Measurements from ENCODE around the gene SDHA.

GRCh38 chr5:184471-184870 is 33.6 kb upstream of the SDHA start:
- TF ChIP-seq ZBTB7A (CRISPR knock-in tag; IDR thresholded peaks at IDR 0.05) (no peak), ZNF33B (CRISPR knock-in tag; IDR thresholded peaks at IDR 0.05) (no peak), CTCF (CRISPR knock-in tag; IDR thresholded peaks at IDR 0.05) (no peak), TERF1 (CRISPR knock-in tag; IDR thresholded peaks at IDR 0.05) (no peak), JUND (CRISPR knock-in tag; IDR thresholded peaks at IDR 0.05) (no peak), ZBTB8A (CRISPR knock-in tag; IDR thresholded peaks at IDR 0.05; ENCODE audit: borderline replicate concordance, low read depth) (no peak), AFF4 (CRISPR knock-in tag; IDR thresholded peaks at IDR 0.05) (no peak), PBX2 (CRISPR knock-in tag; IDR thresholded peaks at IDR 0.05) (no peak), CENPT (CRISPR knock-in tag; IDR thresholded peaks at IDR 0.05; ENCODE audit: low read depth) (no peak), RAD21 (CRISPR knock-in tag; IDR thresholded peaks at IDR 0.05) (no peak), ZNF10 (CRISPR knock-in tag; IDR thresholded peaks at IDR 0.05; ENCODE audit: borderline replicate concordance, low read depth) (no peak), RBM22 (optimal IDR thresholded peaks at IDR 0.05; ENCODE audit: low read length) (no peak), SP1 (IDR thresholded peaks at IDR 0.05) (no peak), SP1 (CRISPR knock-in tag; IDR thresholded peaks at IDR 0.05) (no peak), PRDM15 (CRISPR knock-in tag; IDR thresholded peaks at IDR 0.05) (no peak)
